Measurements from ENCODE around the gene MUSTN1. TPM values are rescaled to one million over a fixed set of nuclear protein-coding genes. Genes with fewer than 3 reads are reported as not detected.

The MUSTN1 gene
- total and polyA plus RNA-seq, 2 of the 13 experiments (the other 11 are each of a cell fraction or from before 2014, with no cell fraction given) = 0.84 to 1.4 TPM

DNA sequence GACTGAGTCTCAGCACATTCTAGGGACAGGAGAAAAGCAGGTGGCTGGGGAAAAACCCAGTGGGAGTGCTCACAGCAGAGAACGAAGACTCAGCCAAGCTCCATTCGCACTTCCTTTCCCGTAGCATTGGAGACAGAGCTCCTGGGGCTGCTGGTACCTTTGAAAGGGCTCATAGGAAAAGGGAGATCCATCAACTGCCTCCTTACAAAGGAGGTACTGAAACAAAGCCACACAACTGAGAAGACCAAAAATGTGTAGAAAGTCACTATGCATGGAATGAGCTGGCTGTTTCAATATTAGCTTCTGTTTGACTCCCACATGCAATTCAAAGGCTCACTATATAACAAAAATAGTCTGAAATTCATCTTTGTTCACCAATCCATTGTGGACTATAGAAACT, 45.7 kb upstream of the MUSTN1 start:
- in situ Hi-C loops (cut with HindIII; ENCODE audit: extremely low pct_ligation_motif_present, low pct_unique_long_range_greater_than_20kb) (no loop called here), intact Hi-C loops (cut with micrococcal nuclease; ENCODE audit: unreplicated experiment) (no loop called here)
- no peak for DNase-seq (ENCODE audit: low spot score)
- no TSS peak for BruUV-seq (replicated peaks)
- Histone ChIP-seq H3K27ac (ENCODE audit: extremely low read length, insufficient read depth, low read length) (no peak overlapping the region), H3K27me3 (ENCODE audit: control insufficient read depth in 1 of 2, insufficient read depth in 2 of 2, low read length in 2 of 2) (no peaks in the 10 kb centered on the region), H3K9ac (ENCODE audit: insufficient read depth, low read depth, low read length) (no peak overlapping the region), H4K20me1 (ENCODE audit: insufficient read depth, low read length) (no peaks in the 10 kb centered on the region), H3K36me3 (replicated peaks in 1 of 2; ENCODE audit: control insufficient read depth in 1 of 2, insufficient read depth in 2 of 2, low read length in 2 of 2) (0 out of 5 replicates have a peak, but pooled peaks cover 0 to 3% of the 10 kb centered on the region in 2 experiments), H3K9me3 (ENCODE audit: low read length) (no peaks in the 10 kb centered on the region), H3K4me3 (replicated peaks in 1 of 3; ENCODE audit: insufficient read depth in 1 of 3, low read depth in 2 of 3, low read length in 3 of 3) (no peak overlapping the region), H3K4me1 (ENCODE audit: insufficient read depth, low read length) (peaks cover 3% of the 10 kb centered on the region), H3K4me2 (ENCODE audit: low read depth, low read length) (no peak overlapping the region), H3K79me2 (ENCODE audit: insufficient read depth, low read length) (no peaks in the 10 kb centered on the region), H2AFZ (ENCODE audit: low read length) (no peak overlapping the region)
- ChIA-PET POLR2A (no interaction called here), CTCF (ENCODE audit: low intra/inter-chr PET ratio, low total read pairs) (interaction anchor here (1.0 kb wide), 1 partner anchor 54 kb away, joined by 3 read pairs; no protein-coding TSS in a partner anchor)
- no peak for FAIRE-seq
- 96% methylated on average over 3 of the region's 3 CpGs for WGBS (ENCODE audit: low lambda C conversion rate)
- ATAC-seq = no peak
- TF ChIP-seq, protein P1, sequence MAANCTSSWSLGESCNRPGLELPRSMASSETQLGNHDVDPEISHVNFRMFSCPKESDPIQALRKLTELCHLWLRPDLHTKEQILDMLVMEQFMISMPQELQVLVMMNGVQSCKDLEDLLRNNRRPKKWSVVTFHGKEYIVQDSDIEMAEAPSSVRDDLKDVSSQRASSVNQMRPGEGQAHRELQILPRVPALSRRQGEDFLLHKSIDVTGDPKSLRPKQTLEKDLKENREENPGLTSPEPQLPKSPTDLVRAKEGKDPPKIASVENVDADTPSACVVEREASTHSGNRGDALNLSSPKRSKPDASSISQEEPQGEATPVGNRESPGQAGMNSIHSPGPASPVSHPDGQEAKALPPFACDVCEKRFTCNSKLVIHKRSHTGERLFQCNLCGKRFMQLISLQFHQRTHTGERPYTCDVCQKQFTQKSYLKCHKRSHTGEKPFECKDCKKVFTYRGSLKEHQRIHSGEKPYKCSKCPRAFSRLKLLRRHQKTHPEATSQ (CRISPR knock-in tag; IDR thresholded peaks at IDR 0.05; ENCODE audit: borderline replicate concordance) = no peak
- no peak for TF ChIP-seq ZNF282 (IDR thresholded peaks at IDR 0.05; ENCODE audit: partially characterized antibody)
- no peak for TF ChIP-seq ZNF354B (CRISPR knock-in tag; IDR thresholded peaks at IDR 0.05)
- no peak for TF ChIP-seq ZNF768 (CRISPR knock-in tag; IDR thresholded peaks at IDR 0.05)
- no peak for TF ChIP-seq NFRKB (IDR thresholded peaks at IDR 0.05)
- TF ChIP-seq, protein P2, sequence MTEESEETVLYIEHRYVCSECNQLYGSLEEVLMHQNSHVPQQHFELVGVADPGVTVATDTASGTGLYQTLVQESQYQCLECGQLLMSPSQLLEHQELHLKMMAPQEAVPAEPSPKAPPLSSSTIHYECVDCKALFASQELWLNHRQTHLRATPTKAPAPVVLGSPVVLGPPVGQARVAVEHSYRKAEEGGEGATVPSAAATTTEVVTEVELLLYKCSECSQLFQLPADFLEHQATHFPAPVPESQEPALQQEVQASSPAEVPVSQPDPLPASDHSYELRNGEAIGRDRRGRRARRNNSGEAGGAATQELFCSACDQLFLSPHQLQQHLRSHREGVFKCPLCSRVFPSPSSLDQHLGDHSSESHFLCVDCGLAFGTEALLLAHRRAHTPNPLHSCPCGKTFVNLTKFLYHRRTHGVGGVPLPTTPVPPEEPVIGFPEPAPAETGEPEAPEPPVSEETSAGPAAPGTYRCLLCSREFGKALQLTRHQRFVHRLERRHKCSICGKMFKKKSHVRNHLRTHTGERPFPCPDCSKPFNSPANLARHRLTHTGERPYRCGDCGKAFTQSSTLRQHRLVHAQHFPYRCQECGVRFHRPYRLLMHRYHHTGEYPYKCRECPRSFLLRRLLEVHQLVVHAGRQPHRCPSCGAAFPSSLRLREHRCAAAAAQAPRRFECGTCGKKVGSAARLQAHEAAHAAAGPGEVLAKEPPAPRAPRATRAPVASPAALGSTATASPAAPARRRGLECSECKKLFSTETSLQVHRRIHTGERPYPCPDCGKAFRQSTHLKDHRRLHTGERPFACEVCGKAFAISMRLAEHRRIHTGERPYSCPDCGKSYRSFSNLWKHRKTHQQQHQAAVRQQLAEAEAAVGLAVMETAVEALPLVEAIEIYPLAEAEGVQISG (CRISPR knock-in tag; IDR thresholded peaks at IDR 0.05) = no peak
- TF ChIP-seq RBM39 (IDR thresholded peaks at IDR 0.05; ENCODE audit: low read depth, low read length, poor library complexity, severe bottlenecking) = no peak
- no peak for TF ChIP-seq ZFYVE20 (CRISPR knock-in tag; IDR thresholded peaks at IDR 0.05; ENCODE audit: borderline replicate concordance, low read depth)
- no peak for TF ChIP-seq ZNF337 (CRISPR knock-in tag; IDR thresholded peaks at IDR 0.05; ENCODE audit: borderline replicate concordance, low read depth)
- TF ChIP-seq KAT2B (IDR thresholded peaks at IDR 0.05; ENCODE audit: borderline replicate concordance, low read depth, low read length) = no peak
- no peak for TF ChIP-seq TOE1 (CRISPR knock-in tag; IDR thresholded peaks at IDR 0.05)
